GM21515 (cell line): Measurements from ENCODE around the gene RAB43.
"Not testable (repeated sequence)": the region's sequence is repeated elsewhere in the genome, so short reads cannot be mapped to it uniquely, and the experiment has no call there.

Experiments
- ATAC-seq: cut with Tn5 transposase; IDR thresholded peaks from one replicate; pipeline ENCODE4 v1.9.1; 2021; ENCODE audit not compliant: unreplicated experiment

Gene RAB43

GRCh38 chr3:129121792-129122411 lies at the start of gene RAB43:
RAB43 (minus strand) TSS chr3:129121804; CDS start chr3:129121489, 315 bp downstream.
- ATAC-seq = peak; percentile 46

- ATAC-seq = no peak
Measured at GRCh38 chr3:129166579-129167332, 45.2 kb upstream of the RAB43 start.

- not testable (repeated sequence) for ATAC-seq
Measured at GRCh38 chr3:129165594-129165993, 44.0 kb upstream of the RAB43 start.

- no peak for ATAC-seq
Measured at GRCh38 chr3:129164500-129164899, 42.9 kb upstream of the RAB43 start.

- ATAC-seq = no peak
Measured at GRCh38 chr3:129162729-129163579, 41.4 kb upstream of the RAB43 start.

GRCh38 chr3:129161860-129162271 lies 40.3 kb upstream of the RAB43 start:
- no peak for ATAC-seq

- peak; percentile 76 for ATAC-seq
Measured at GRCh38 chr3:129160891-129161859, 39.6 kb upstream of the RAB43 start, which contains the start of gene ISY1. ISY1 (minus strand) TSS chr3:129161063; CDS start chr3:129160975, 88 bp downstream.

- ATAC-seq = no peak
Measured at GRCh38 chr3:129144786-129145185, 23.2 kb upstream of the RAB43 start.

- not testable (repeated sequence) for ATAC-seq
Measured at GRCh38 chr3:129141011-129141410, 19.4 kb upstream of the RAB43 start.

GRCh38 chr3:129139911-129140310 lies 18.3 kb upstream of the RAB43 start:
- ATAC-seq = no peak

GRCh38 chr3:129136275-129136674 lies 14.7 kb upstream of the RAB43 start:
- ATAC-seq = not testable (repeated sequence)

- ATAC-seq = no peak
Measured at GRCh38 chr3:129132097-129132866, 10.7 kb upstream of the RAB43 start.

- no peak for ATAC-seq
Measured at GRCh38 chr3:129131465-129132088, 10.0 kb upstream of the RAB43 start.

GRCh38 chr3:129130291-129130813 lies 8.7 kb upstream of the RAB43 start:
- no peak for ATAC-seq

GRCh38 chr3:129128357-129129155 lies 7.0 kb upstream of the RAB43 start:
- no peak for ATAC-seq

GRCh38 chr3:129126726-129127280 lies 5.2 kb upstream of the RAB43 start:
- ATAC-seq = no peak

- no peak for ATAC-seq
Measured at GRCh38 chr3:129123314-129124060, 1.9 kb upstream of the RAB43 start.
